Measurements from ENCODE around the gene GABARAP.

The GABARAP gene

DNA sequence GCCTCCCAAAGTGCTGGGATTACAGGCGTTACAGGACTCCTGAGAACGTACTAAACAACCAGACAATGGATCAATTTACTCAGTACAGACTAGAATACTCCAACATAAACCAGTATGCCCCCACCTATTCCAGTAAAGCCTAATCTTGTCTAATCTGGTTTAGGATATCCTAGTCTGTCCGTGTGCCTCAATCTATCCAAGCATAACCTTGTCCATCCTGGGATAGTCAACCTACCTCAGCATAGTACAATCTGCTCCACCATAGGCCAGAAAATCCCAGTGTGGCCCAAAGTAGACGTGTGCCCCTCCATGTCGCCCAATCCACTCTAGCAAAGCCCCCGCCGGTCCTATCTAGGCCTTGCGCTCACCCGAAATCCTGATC is 8.6 kb downstream of the GABARAP start:
- TF ChIP-seq CTCF (IDR thresholded peaks at IDR 0.05; ENCODE audit: low read depth, low read length): no peak
- DNase-seq (ENCODE audit: extremely low read depth, low read depth): no peak

- DNase-seq (ENCODE audit: extremely low read depth, low read depth): no peak
- TF ChIP-seq CTCF (IDR thresholded peaks at IDR 0.05; ENCODE audit: low read depth, low read length): no peak
These were observed 10.1 kb downstream of the GABARAP start for GRCh38 chr17:7232114-7232513.

DNA sequence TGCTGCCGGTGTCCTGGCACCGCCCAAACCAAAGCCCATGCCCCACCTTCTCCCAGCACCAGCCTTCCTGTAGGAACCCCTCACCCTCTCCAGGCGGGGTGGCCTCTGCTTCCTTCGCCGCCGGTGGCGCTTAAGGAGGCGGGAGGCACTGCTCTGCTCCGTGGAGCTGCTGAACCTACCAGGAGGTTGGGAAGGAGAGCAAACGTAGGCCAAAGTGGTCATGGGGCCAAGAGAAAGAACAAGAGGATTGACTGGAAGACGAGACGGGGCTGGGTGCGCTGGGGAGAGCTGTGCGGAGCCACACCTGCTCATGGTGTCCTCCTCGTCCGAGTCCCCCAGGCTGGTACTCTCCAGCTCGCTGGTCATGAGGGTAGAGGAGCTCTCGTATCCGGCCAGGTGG is 12.7 kb downstream of the GABARAP start:
- no peak for TF ChIP-seq CTCF (IDR thresholded peaks at IDR 0.05; ENCODE audit: low read depth, low read length)
- DNase-seq (ENCODE audit: extremely low read depth, low read depth): no peak

- no peak for TF ChIP-seq CTCF (IDR thresholded peaks at IDR 0.05; ENCODE audit: low read depth, low read length)
- DNase-seq (ENCODE audit: extremely low read depth, low read depth): no peak
These were observed 13.3 kb downstream of the GABARAP start for GRCh38 chr17:7228920-7229319.

- TF ChIP-seq CTCF (IDR thresholded peaks at IDR 0.05; ENCODE audit: low read depth, low read length): no peak
- no peak for DNase-seq (ENCODE audit: extremely low read depth, low read depth)
These were observed 15.2 kb downstream of the GABARAP start for GRCh38 chr17:7226721-7227710.

GRCh38 chr17:7225711-7226331 is 16.4 kb downstream of the GABARAP start:
- DNase-seq (ENCODE audit: extremely low read depth, low read depth): no peak
- TF ChIP-seq CTCF (IDR thresholded peaks at IDR 0.05; ENCODE audit: low read depth, low read length): no peak

GRCh38 chr17:7224661-7225111 is 17.6 kb downstream of the GABARAP start:
- no peak for TF ChIP-seq CTCF (IDR thresholded peaks at IDR 0.05; ENCODE audit: low read depth, low read length)
- no peak for DNase-seq (ENCODE audit: extremely low read depth, low read depth)

All from AG09319 (cell line).